ENCODE measurements around the gene SLC9A7. TPM values are rescaled to one million over a fixed set of nuclear protein-coding genes. Genes with fewer than 3 reads are reported as not detected.

Gene SLC9A7
- total and polyA plus RNA-seq, 2 experiments from 2014 or later, result 2.5 to 15.4 TPM

- TF ChIP-seq STAT1 (IDR thresholded peaks at IDR 0.05; ENCODE audit: unreplicated experiment), result no peak
- no peak for TF ChIP-seq EZH2 (IDR thresholded peaks at IDR 0.05; ENCODE audit: low read depth, unreplicated experiment)
- no peak for TF ChIP-seq EZH2phosphoT487 (IDR thresholded peaks at IDR 0.05; ENCODE audit: unreplicated experiment)
These were observed 25.7 kb downstream of the SLC9A7 start (continued) for GRCh38 chrX:46733226-46733625.

DNA sequence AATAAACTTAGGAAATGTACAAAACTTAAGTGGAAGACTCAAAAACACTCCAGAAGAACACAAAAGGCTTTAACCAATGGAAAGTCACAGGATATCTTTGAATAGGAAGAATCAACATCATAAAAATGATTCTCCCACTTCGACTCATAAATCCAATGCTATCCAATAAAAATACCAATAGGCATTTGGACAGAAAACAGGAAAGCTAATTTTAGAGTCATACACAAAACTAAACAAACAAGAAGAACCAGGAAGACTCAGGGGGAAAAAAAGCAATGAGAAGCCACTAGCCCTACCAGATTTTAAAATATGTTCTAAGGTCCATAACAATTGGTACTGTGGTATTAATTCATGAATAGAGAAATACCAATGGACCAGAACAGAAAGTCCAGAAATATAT lies 28.2 kb downstream of the SLC9A7 start:
- H3K36me3 Mint-ChIP-seq (ENCODE audit: low read depth), result peaks cover 3% of the 10 kb centered on the region; the same call in 2 of the 3 replicates
- H3K36me3 ChIP-seq (ENCODE audit: insufficient read depth), result no peaks in the 10 kb centered on the region
- H3K4me3 Mint-ChIP-seq, result no peak overlapping the region
- H3K27me3 Mint-ChIP-seq (ENCODE audit: insufficient read depth, low read depth, poor library complexity), result peaks cover 3% of the 10 kb centered on the region
- no peaks in the 10 kb centered on the region for H3F3A ChIP-seq (replicated peaks; ENCODE audit: low read depth)
- peaks cover 10% of the 10 kb centered on the region for H3K79me2 ChIP-seq (replicated peaks; ENCODE audit: insufficient read depth)
- ATAC-seq (no peak), DNase-seq (ENCODE audit: low spot score) (no peak)
- no peak overlapping the region for H3K27ac Mint-ChIP-seq
- no peak overlapping the region for H2AFZ ChIP-seq
- TF ChIP-seq EZH2phosphoT487 (IDR thresholded peaks at IDR 0.05; ENCODE audit: unreplicated experiment) (no peak), STAT1 (IDR thresholded peaks at IDR 0.05; ENCODE audit: unreplicated experiment) (no peak), EZH2 (IDR thresholded peaks at IDR 0.05; ENCODE audit: low read depth, unreplicated experiment) (no peak), POLR2AphosphoS5 (IDR thresholded peaks at IDR 0.05; ENCODE audit: low read depth) (no peak), CREB1 (CRISPR knock-in tag; IDR thresholded peaks at IDR 0.05; ENCODE audit: low read depth) (no peak), ZNF462 (CRISPR knock-in tag; IDR thresholded peaks at IDR 0.05) (no peak), JUNB (IDR thresholded peaks at IDR 0.05; ENCODE audit: unreplicated experiment) (no peak), ZNF331 (CRISPR knock-in tag; IDR thresholded peaks at IDR 0.05; ENCODE audit: low read depth) (no peak), NANOG (IDR thresholded peaks at IDR 0.05; ENCODE audit: borderline replicate concordance) (no peak), ZNF114 (CRISPR knock-in tag; IDR thresholded peaks at IDR 0.05) (no peak)
- TF ChIP-seq, protein P1, sequence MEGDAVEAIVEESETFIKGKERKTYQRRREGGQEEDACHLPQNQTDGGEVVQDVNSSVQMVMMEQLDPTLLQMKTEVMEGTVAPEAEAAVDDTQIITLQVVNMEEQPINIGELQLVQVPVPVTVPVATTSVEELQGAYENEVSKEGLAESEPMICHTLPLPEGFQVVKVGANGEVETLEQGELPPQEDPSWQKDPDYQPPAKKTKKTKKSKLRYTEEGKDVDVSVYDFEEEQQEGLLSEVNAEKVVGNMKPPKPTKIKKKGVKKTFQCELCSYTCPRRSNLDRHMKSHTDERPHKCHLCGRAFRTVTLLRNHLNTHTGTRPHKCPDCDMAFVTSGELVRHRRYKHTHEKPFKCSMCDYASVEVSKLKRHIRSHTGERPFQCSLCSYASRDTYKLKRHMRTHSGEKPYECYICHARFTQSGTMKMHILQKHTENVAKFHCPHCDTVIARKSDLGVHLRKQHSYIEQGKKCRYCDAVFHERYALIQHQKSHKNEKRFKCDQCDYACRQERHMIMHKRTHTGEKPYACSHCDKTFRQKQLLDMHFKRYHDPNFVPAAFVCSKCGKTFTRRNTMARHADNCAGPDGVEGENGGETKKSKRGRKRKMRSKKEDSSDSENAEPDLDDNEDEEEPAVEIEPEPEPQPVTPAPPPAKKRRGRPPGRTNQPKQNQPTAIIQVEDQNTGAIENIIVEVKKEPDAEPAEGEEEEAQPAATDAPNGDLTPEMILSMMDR (conservative IDR thresholded peaks at IDR 0.05; ENCODE audit: low read depth in 2 of 2), result no peak
- TF ChIP-seq, protein P2, sequence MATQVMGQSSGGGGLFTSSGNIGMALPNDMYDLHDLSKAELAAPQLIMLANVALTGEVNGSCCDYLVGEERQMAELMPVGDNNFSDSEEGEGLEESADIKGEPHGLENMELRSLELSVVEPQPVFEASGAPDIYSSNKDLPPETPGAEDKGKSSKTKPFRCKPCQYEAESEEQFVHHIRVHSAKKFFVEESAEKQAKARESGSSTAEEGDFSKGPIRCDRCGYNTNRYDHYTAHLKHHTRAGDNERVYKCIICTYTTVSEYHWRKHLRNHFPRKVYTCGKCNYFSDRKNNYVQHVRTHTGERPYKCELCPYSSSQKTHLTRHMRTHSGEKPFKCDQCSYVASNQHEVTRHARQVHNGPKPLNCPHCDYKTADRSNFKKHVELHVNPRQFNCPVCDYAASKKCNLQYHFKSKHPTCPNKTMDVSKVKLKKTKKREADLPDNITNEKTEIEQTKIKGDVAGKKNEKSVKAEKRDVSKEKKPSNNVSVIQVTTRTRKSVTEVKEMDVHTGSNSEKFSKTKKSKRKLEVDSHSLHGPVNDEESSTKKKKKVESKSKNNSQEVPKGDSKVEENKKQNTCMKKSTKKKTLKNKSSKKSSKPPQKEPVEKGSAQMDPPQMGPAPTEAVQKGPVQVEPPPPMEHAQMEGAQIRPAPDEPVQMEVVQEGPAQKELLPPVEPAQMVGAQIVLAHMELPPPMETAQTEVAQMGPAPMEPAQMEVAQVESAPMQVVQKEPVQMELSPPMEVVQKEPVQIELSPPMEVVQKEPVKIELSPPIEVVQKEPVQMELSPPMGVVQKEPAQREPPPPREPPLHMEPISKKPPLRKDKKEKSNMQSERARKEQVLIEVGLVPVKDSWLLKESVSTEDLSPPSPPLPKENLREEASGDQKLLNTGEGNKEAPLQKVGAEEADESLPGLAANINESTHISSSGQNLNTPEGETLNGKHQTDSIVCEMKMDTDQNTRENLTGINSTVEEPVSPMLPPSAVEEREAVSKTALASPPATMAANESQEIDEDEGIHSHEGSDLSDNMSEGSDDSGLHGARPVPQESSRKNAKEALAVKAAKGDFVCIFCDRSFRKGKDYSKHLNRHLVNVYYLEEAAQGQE (IDR thresholded peaks at IDR 0.05; ENCODE audit: unreplicated experiment), result no peak
- TF ChIP-seq, protein P3, sequence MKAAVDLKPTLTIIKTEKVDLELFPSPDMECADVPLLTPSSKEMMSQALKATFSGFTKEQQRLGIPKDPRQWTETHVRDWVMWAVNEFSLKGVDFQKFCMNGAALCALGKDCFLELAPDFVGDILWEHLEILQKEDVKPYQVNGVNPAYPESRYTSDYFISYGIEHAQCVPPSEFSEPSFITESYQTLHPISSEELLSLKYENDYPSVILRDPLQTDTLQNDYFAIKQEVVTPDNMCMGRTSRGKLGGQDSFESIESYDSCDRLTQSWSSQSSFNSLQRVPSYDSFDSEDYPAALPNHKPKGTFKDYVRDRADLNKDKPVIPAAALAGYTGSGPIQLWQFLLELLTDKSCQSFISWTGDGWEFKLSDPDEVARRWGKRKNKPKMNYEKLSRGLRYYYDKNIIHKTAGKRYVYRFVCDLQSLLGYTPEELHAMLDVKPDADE (IDR thresholded peaks at IDR 0.05), result no peak
- no peaks in the 10 kb centered on the region for H3K4me1 ChIP-seq (ENCODE audit: insufficient read depth)
- H3K27ac ChIP-seq (ENCODE audit: low read depth), result no peak overlapping the region
- no peaks in the 10 kb centered on the region for H3K9me2 ChIP-seq (ENCODE audit: insufficient read depth)
- peaks cover 7% of the 10 kb centered on the region for H3K4me1 Mint-ChIP-seq
- no peak overlapping the region for H3K4me2 ChIP-seq
- H3K9me3 Mint-ChIP-seq, result peaks cover 4% of the 10 kb centered on the region; the same call in 2 of the 3 replicates
- H4K20me1 ChIP-seq (replicated peaks; ENCODE audit: insufficient read depth), result no peaks in the 10 kb centered on the region
- H3K4me3 ChIP-seq, result no peak overlapping the region
- H3K27me3 ChIP-seq (ENCODE audit: insufficient read depth), result no peaks in the 10 kb centered on the region

Measured in GM23338 (cell line).